ENCODE results near the gene PLCB1.

PLCB1 gene

GRCh38 chr20:8148501-8148900, 16.4 kb downstream of the PLCB1 start:
- TF ChIP-seq, protein P1, sequence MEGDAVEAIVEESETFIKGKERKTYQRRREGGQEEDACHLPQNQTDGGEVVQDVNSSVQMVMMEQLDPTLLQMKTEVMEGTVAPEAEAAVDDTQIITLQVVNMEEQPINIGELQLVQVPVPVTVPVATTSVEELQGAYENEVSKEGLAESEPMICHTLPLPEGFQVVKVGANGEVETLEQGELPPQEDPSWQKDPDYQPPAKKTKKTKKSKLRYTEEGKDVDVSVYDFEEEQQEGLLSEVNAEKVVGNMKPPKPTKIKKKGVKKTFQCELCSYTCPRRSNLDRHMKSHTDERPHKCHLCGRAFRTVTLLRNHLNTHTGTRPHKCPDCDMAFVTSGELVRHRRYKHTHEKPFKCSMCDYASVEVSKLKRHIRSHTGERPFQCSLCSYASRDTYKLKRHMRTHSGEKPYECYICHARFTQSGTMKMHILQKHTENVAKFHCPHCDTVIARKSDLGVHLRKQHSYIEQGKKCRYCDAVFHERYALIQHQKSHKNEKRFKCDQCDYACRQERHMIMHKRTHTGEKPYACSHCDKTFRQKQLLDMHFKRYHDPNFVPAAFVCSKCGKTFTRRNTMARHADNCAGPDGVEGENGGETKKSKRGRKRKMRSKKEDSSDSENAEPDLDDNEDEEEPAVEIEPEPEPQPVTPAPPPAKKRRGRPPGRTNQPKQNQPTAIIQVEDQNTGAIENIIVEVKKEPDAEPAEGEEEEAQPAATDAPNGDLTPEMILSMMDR (IDR thresholded peaks at IDR 0.05; ENCODE audit: control insufficient read depth, insufficient read depth, low read depth, low read length, missing control alignments), result no peak
- DNase-seq (ENCODE audit: low read depth), result no peak
- H3K4me3 ChIP-seq (ENCODE audit: control insufficient read depth, low read depth, low read length), result no peak overlapping the region

DNA sequence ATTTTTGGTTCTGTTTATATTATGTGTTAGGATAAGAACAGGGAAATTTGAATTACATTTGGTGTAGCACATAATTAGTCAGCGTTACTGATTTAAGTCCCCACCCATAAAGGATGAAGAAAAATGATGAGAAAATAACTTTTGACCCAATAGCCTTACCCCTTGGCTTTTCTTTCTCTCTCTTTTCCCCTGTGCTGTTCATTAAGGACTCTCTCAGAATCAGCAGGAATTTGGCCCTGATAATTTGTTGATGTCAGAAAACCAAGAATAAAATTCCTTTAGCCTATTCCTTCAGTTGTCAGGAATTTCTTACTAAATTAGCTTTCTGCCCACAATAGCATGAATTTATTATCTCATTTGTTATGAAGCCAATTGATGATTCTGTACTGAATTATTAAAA, 18.5 kb downstream of the PLCB1 start:
- DNase-seq (ENCODE audit: low read depth), result no peak
- H3K4me3 ChIP-seq (ENCODE audit: control insufficient read depth, low read depth, low read length), result no peak overlapping the region
- TF ChIP-seq, protein P1 (IDR thresholded peaks at IDR 0.05; ENCODE audit: control insufficient read depth, insufficient read depth, low read depth, low read length, missing control alignments), result no peak

- DNase-seq (ENCODE audit: low read depth), result no peak
- no peak overlapping the region for H3K4me3 ChIP-seq (ENCODE audit: control insufficient read depth, low read depth, low read length)
- TF ChIP-seq, protein P1 (IDR thresholded peaks at IDR 0.05; ENCODE audit: control insufficient read depth, insufficient read depth, low read depth, low read length, missing control alignments), result no peak
These were observed 19.3 kb downstream of the PLCB1 start for GRCh38 chr20:8151372-8151771.

DNA sequence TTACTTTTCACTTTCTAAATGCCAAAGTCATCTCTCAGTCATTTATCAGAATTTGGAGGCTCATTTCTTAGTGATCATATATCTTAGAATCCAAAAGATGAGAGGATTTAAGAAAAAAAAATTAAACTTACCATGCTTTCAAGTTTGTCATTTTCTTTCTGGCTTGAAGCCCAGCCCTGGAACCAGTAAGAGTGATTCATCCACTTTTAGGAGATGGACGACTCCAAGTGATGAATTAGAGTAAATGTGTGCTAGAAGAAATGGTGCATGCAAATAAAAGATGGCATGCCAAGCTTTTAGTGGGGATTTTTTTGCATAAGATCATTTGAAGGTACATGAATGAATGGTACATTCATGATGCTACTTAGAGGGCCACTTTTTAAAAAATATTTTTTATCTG, 20.1 kb downstream of the PLCB1 start:
- TF ChIP-seq, protein P1 (IDR thresholded peaks at IDR 0.05; ENCODE audit: control insufficient read depth, insufficient read depth, low read depth, low read length, missing control alignments), result no peak
- H3K4me3 ChIP-seq (ENCODE audit: control insufficient read depth, low read depth, low read length), result no peak overlapping the region
- DNase-seq (ENCODE audit: low read depth), result peak; percentile 8

- TF ChIP-seq, protein P1 (IDR thresholded peaks at IDR 0.05; ENCODE audit: control insufficient read depth, insufficient read depth, low read depth, low read length, missing control alignments), result no peak
- no peak overlapping the region for H3K4me3 ChIP-seq (ENCODE audit: control insufficient read depth, low read depth, low read length)
- no peak for DNase-seq (ENCODE audit: low read depth)
These were observed 20.8 kb downstream of the PLCB1 start for GRCh38 chr20:8152847-8153246.

DNA sequence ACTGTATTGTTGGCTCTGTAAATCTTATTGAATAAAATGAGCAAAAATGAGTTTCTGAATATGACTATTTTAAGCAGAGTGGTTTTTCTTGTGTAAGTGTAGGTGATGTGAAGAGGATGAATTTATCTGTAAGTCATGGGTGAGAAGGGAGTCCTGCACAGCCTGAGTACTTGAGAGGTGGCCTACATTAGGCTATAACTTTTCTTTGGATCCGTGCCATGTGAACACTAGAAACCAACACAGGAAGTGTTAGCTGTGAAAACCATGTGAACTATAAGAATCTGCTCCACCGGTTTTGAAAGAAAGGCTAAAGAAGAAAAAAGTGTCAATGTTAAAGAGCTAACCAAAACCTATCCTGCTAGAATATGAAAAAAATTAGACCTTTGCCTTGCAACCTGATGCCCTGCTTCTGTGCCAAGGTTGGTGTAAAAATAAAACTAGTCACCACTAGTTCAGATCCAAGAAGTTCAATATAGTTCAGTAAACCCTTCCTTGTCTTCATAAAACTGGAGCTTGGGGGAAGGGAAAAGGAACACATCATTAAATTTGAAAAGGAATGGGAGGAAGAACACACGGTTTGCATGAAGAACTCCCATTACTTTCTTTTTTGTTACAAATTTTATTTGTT, 21.3 kb downstream of the PLCB1 start:
- TF ChIP-seq, protein P1 (IDR thresholded peaks at IDR 0.05; ENCODE audit: control insufficient read depth, insufficient read depth, low read depth, low read length, missing control alignments), result no peak
- H3K4me3 ChIP-seq (ENCODE audit: control insufficient read depth, low read depth, low read length), result no peak overlapping the region
- DNase-seq (ENCODE audit: low read depth), result no peak

All from AG09309 (cell line).